NCI-H1105 (cell line): ENCODE measurements around the gene CCNH.

Source experiments
- DNase-seq: peaks from one replicate; lab custom pipeline; 2025; lab: John Stamatoyannopoulos, UW

Gene CCNH

GRCh38 chr5:87360132-87360531, 52.6 kb downstream of the CCNH start:
- DNase-seq = no peak

- no peak for DNase-seq
Observed at GRCh38 chr5:87359106-87359505, 53.6 kb downstream of the CCNH start.

- no peak for DNase-seq
Observed at GRCh38 chr5:87354496-87354895, 58.2 kb downstream of the CCNH start.

- DNase-seq = no peak
Observed at GRCh38 chr5:87347841-87348240, 64.9 kb downstream of the CCNH start.

DNA sequence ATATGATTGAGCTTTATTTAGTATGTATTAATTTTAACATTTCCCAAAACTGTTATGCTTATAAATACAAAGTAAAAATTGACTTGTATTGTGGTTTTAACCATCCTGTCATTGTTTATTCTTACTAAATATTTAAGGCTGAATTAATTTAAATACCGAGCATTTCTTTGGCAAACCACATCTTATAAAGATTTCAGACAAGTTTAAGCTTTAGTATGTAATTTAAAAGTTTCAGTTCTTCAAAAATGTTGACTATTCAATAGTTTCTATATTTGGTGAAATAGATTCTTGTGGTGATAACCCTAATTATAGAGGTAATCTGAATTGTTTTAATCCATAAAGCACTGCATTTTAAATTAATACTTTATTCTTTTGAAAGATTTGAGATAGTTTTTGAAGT, 65.5 kb downstream of the CCNH start:
- no peak for DNase-seq
